ENCODE data around the gene LDB1. TPM values are rescaled to one million over a fixed set of nuclear protein-coding genes. Genes with fewer than 3 reads are reported as not detected.

Gene LDB1
- total RNA-seq, 4 donors from 2014 or later, result 31.9 to 81.9 (median 54.1) TPM

GRCh38 chr10:102067091-102067916 lies 52.9 kb downstream of the LDB1 start:
- Histone ChIP-seq H3K27ac (no peak overlapping the region), H3K4me3 (no peak overlapping the region), H3K27me3 (no peaks in the 10 kb centered on the region), H3K9me3 (no peaks in the 10 kb centered on the region), H3K4me1 (peaks cover 15 to 35% (median 19%) of the 10 kb centered on the region in 4 donors), H3K36me3 (no peaks in the 10 kb centered on the region)
- intact Hi-C loops (cut with DNase I; ENCODE audit: low total_unique reads), result no loop called here
- 86% methylated on average over 16 of the region's 18 CpGs; no CpG with 5 or more reads in 1 of the 2 donors for WGBS, 2 donors (ENCODE audit: low coverage in 1 of 2)
- no peak for TF ChIP-seq POLR2A (IDR thresholded peaks at IDR 0.05)
- TF ChIP-seq EP300 (IDR thresholded peaks at IDR 0.05; ENCODE audit: low read depth), result no peak
- no peak for TF ChIP-seq CTCF (IDR thresholded peaks at IDR 0.05)
- in situ Hi-C loops (cut with MboI; ENCODE audit: low pct_ligation_motif_present in 1 of 4, low pct_unique_long_range_greater_than_20kb in 1 of 4, low sequenced_read_pairs in 3 of 4), result no loop called here
- no peak for DNase-seq

GRCh38 chr10:102066399-102067088 lies 53.6 kb downstream of the LDB1 start:
- intact Hi-C loops (cut with DNase I; ENCODE audit: low total_unique reads), result no loop called here
- no peaks in the 10 kb centered on the region for H3K27me3 ChIP-seq
- in situ Hi-C loops (cut with MboI; ENCODE audit: low pct_ligation_motif_present in 1 of 4, low pct_unique_long_range_greater_than_20kb in 1 of 4, low sequenced_read_pairs in 3 of 4), result no loop called here
- DNase-seq, result peak; percentile 18
- H3K4me1 ChIP-seq, result peaks cover 15 to 35% (median 19%) of the 10 kb centered on the region in 4 donors
- H3K27ac ChIP-seq, result peak overlapping the region; percentile 96 to 98 (median 96)
- TF ChIP-seq POLR2A (IDR thresholded peaks at IDR 0.05) (no peak), CTCF (IDR thresholded peaks at IDR 0.05) (no peak), EP300 (IDR thresholded peaks at IDR 0.05; ENCODE audit: low read depth) (no peak), POLR2AphosphoS5 (IDR thresholded peaks at IDR 0.05) (no peak)
- H3K36me3 ChIP-seq, result no peaks in the 10 kb centered on the region
- WGBS, 2 donors (ENCODE audit: low coverage in 1 of 2), result 72% methylated on average over 15 of the region's 16 CpGs; no CpG with 5 or more reads in 1 of the 2 donors
- H3K4me3 ChIP-seq, result peak overlapping the region; percentile 86 to 99 (median 90)
- no peaks in the 10 kb centered on the region for H3K9me3 ChIP-seq

GRCh38 chr10:102065561-102066398 lies 54.4 kb downstream of the LDB1 start:
- peak; percentile 35 for DNase-seq
- H3K27ac ChIP-seq, result peak overlapping the region; percentile 96 to 98 (median 96)
- 6% methylated on average over 43 of the region's 63 CpGs; no CpG with 5 or more reads in 1 of the 2 donors for WGBS, 2 donors (ENCODE audit: low coverage in 1 of 2)
- H3K4me3 ChIP-seq, result peak overlapping the region; percentile 86 to 99 (median 90)
- in situ Hi-C loops (cut with MboI; ENCODE audit: low pct_ligation_motif_present in 1 of 4, low pct_unique_long_range_greater_than_20kb in 1 of 4, low sequenced_read_pairs in 3 of 4), result no loop called here
- intact Hi-C loops (cut with DNase I; ENCODE audit: low total_unique reads), result no loop called here
- H3K27me3 ChIP-seq, result no peaks in the 10 kb centered on the region
- peaks cover 15 to 35% (median 19%) of the 10 kb centered on the region in 4 donors for H3K4me1 ChIP-seq
- TF ChIP-seq EP300 (IDR thresholded peaks at IDR 0.05; ENCODE audit: low read depth), result no peak
- no peak for TF ChIP-seq POLR2AphosphoS5 (IDR thresholded peaks at IDR 0.05)
- TF ChIP-seq POLR2A (IDR thresholded peaks at IDR 0.05), result peak; percentile 7
- TF ChIP-seq CTCF (IDR thresholded peaks at IDR 0.05), result peak in 1 of 5 experiments; percentile 2
- H3K36me3 ChIP-seq, result no peaks in the 10 kb centered on the region
- no peaks in the 10 kb centered on the region for H3K9me3 ChIP-seq
